Measurements from ENCODE around the gene TLK1.

Gene TLK1

GRCh38 chr2:170968205-170969003, 192.3 kb downstream of the TLK1 start:
- H3K27ac ChIP-seq, result no peak overlapping the region
- TF ChIP-seq ZFX (IDR thresholded peaks at IDR 0.05; ENCODE audit: borderline replicate concordance) (no peak), CTCF (IDR thresholded peaks at IDR 0.05) (no peak)

- no peak overlapping the region for H3K27ac ChIP-seq
- TF ChIP-seq CTCF (IDR thresholded peaks at IDR 0.05) (no peak), ZFX (IDR thresholded peaks at IDR 0.05; ENCODE audit: borderline replicate concordance) (no peak)
These were observed 193.1 kb downstream of the TLK1 start for GRCh38 chr2:170967553-170967952.

GRCh38 chr2:170966648-170967396, 193.9 kb downstream of the TLK1 start:
- TF ChIP-seq ZFX (IDR thresholded peaks at IDR 0.05; ENCODE audit: borderline replicate concordance), result no peak
- TF ChIP-seq CTCF (IDR thresholded peaks at IDR 0.05), result peak; percentile 16
- no peak overlapping the region for H3K27ac ChIP-seq

GRCh38 chr2:170965446-170966225, 195.1 kb downstream of the TLK1 start:
- no peak for TF ChIP-seq ZFX (IDR thresholded peaks at IDR 0.05; ENCODE audit: borderline replicate concordance)
- no peak for TF ChIP-seq CTCF (IDR thresholded peaks at IDR 0.05)
- no peak overlapping the region for H3K27ac ChIP-seq

- no peak for TF ChIP-seq CTCF (IDR thresholded peaks at IDR 0.05)
- TF ChIP-seq ZFX (IDR thresholded peaks at IDR 0.05; ENCODE audit: borderline replicate concordance), result no peak
- H3K27ac ChIP-seq, result no peak overlapping the region
These were observed 197.3 kb downstream of the TLK1 start for GRCh38 chr2:170963386-170963785.

GRCh38 chr2:170953941-170954340, 206.8 kb downstream of the TLK1 start:
- TF ChIP-seq CTCF (IDR thresholded peaks at IDR 0.05) (no peak), ZFX (IDR thresholded peaks at IDR 0.05; ENCODE audit: borderline replicate concordance) (no peak)
- no peak overlapping the region for H3K27ac ChIP-seq

All from 22Rv1 (cell line).